Erythroblast (primary cell): ENCODE results near the gene RPL19.

ENCODE experiments used
- GATA1 ChIP-seq: IDR thresholded peaks from 2 replicates; pipeline ENCODE4 v1.6.1; 2011; ENCODE audit warnings: low read depth, mild to moderate bottlenecking, control low read depth, low read length, moderate library complexity
- POLR2A ChIP-seq: IDR thresholded peaks from 2 replicates; pipeline ENCODE4 v1.6.1; 2011; ENCODE audit warnings: mild to moderate bottlenecking, low read length

DNA sequence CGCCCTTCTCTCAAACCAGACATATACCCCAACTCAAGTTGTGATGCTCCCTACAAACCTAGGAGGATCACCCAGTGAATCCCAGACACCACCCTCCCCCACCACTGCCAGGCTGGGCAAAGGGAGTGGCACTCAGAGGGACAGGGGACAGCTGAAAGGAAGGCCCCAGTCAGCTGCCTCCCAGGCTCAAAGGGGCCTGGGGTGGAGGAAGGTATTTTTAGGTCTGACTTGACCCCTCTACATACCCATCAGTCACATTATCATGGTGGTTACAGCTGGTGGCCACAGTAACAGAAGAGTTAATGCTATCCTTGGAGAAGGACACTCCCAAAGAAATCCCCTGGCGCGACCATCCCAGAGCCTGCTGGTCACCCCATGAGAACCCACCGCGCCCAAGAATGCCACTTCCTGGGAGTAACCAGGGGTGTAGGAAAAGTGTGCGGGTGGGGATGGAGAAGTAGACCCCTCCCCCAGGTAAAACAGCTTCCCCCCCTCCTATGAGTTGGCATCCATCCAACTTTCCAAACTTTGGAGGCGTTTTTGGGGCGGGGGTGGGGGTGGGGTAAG, 3.8 kb upstream of the RPL19 start:
- TF ChIP-seq POLR2A (no peak), GATA1 (no peak)
